HG03460 (cell line): ENCODE results near the gene ACSS2.

Experiments
- ATAC-seq: cut with Tn5 transposase; IDR thresholded peaks from one replicate; pipeline ENCODE4 v1.9.1; 2021; ENCODE audit not compliant: unreplicated experiment

The ACSS2 gene

GRCh38 chr20:34876406-34877282, at the start of gene ACSS2:
Gene ACSS2, plus strand, starts transcription at chr20:34876612. Its CDS starts 34 bp downstream, at chr20:34876646.
- peak; percentile 53 for ATAC-seq

GRCh38 chr20:34829191-34829590, 47.2 kb upstream of the ACSS2 start:
- ATAC-seq: no peak

- no peak for ATAC-seq
Measured at GRCh38 chr20:34831936-34832335, 44.5 kb upstream of the ACSS2 start.

GRCh38 chr20:34834459-34834893, 41.9 kb upstream of the ACSS2 start:
- no peak for ATAC-seq

GRCh38 chr20:34842143-34842542, 34.3 kb upstream of the ACSS2 start:
- ATAC-seq: no peak

- ATAC-seq: no peak
Measured at GRCh38 chr20:34843421-34843820, 33.0 kb upstream of the ACSS2 start.

GRCh38 chr20:34848597-34848996, 27.8 kb upstream of the ACSS2 start:
- no peak for ATAC-seq

GRCh38 chr20:34849778-34850177, 26.6 kb upstream of the ACSS2 start:
- ATAC-seq: no peak

GRCh38 chr20:34850969-34851368, 25.4 kb upstream of the ACSS2 start:
- no peak for ATAC-seq

- no peak for ATAC-seq
Measured at GRCh38 chr20:34852298-34852697, 24.1 kb upstream of the ACSS2 start.

GRCh38 chr20:34859367-34859766, 17.0 kb upstream of the ACSS2 start:
- ATAC-seq: no peak

GRCh38 chr20:34859826-34860545, 16.4 kb upstream of the ACSS2 start:
- no peak for ATAC-seq

- ATAC-seq: no peak
Measured at GRCh38 chr20:34861386-34862084, 14.9 kb upstream of the ACSS2 start.

- ATAC-seq: no peak
Measured at GRCh38 chr20:34862724-34863123, 13.7 kb upstream of the ACSS2 start.

GRCh38 chr20:34863421-34863965, 12.9 kb upstream of the ACSS2 start:
- no peak for ATAC-seq

GRCh38 chr20:34864216-34864615, 12.2 kb upstream of the ACSS2 start:
- no peak for ATAC-seq

GRCh38 chr20:34871320-34871926, 5.0 kb upstream of the ACSS2 start:
- no peak for ATAC-seq

- ATAC-seq: no peak
Measured at GRCh38 chr20:34871966-34872621, 4.3 kb upstream of the ACSS2 start.

GRCh38 chr20:34872622-34873224, 3.7 kb upstream of the ACSS2 start, which contains the start of gene GGT7:
Gene GGT7, minus strand, starts transcription at chr20:34872856. Its CDS starts 41 bp downstream, at chr20:34872815.
- ATAC-seq: peak; percentile 41
